Body of pancreas (tissue), 4 donors: ENCODE data around the gene MTREX.

Experiments
- POLR2A ChIP-seq, 3 donors: fragments of 450-650 bp; IDR thresholded peaks; one replicate each; pipeline ENCODE4 v1.6.1; 2016; ENCODE audit warnings: antibody characterized with exemption in 3 of 3, mild to moderate bottlenecking in 2 of 3
- TF ChIP-seq, protein P1 (sequence below), 7 experiments: fragments of 450-650 bp in 4 of 7; fragments of 200-600 bp in 3 of 7; sonication (generic) in 3 of 7; IDR thresholded peaks; one replicate each; pipeline ENCODE4 v1.5.1; 2016 to 2019; ENCODE audit warnings: antibody characterized with exemption in 7 of 7

- TF ChIP-seq, protein P1, sequence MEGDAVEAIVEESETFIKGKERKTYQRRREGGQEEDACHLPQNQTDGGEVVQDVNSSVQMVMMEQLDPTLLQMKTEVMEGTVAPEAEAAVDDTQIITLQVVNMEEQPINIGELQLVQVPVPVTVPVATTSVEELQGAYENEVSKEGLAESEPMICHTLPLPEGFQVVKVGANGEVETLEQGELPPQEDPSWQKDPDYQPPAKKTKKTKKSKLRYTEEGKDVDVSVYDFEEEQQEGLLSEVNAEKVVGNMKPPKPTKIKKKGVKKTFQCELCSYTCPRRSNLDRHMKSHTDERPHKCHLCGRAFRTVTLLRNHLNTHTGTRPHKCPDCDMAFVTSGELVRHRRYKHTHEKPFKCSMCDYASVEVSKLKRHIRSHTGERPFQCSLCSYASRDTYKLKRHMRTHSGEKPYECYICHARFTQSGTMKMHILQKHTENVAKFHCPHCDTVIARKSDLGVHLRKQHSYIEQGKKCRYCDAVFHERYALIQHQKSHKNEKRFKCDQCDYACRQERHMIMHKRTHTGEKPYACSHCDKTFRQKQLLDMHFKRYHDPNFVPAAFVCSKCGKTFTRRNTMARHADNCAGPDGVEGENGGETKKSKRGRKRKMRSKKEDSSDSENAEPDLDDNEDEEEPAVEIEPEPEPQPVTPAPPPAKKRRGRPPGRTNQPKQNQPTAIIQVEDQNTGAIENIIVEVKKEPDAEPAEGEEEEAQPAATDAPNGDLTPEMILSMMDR (IDR thresholded peaks at IDR 0.05): no peak
- TF ChIP-seq POLR2A (IDR thresholded peaks at IDR 0.05): no peak
Observed at GRCh38 chr5:55304584-55304983, 3.2 kb upstream of the MTREX start.
